ENCODE data around the gene TRA2A.

- TF ChIP-seq POLR2AphosphoS5 (IDR thresholded peaks at IDR 0.05) (no peak), CTCF (IDR thresholded peaks at IDR 0.05) (no peak)
These were observed 37.8 kb downstream of the TRA2A start for GRCh38 chr7:23494009-23494408.

Measured in prostate gland (tissue), 2 donors.